PC-9 (cell line): Measurements from ENCODE around the gene ZNF234. TPM values are rescaled to one million over a fixed set of nuclear protein-coding genes. Genes with fewer than 3 reads are reported as not detected.

Experiments
- BruUV-seq: library from RNA; stranded (reverse); fragments of 400-500 nt; replicated peaks from 2 replicates; lab custom pipeline; 2021; lab: Mats Ljungman, UMichigan
- CTCF ChIA-PET: fragments of 300-600 bp; sonication (Branson Sonifier 250); formaldehyde crosslinking; loops from one replicate; lab custom pipeline; 2022; ENCODE audit warnings: antibody characterized with exemption; lab: Charles Lee
- POLR2A ChIA-PET: fragments of 300-600 bp; sonication (Branson Sonifier 250); formaldehyde crosslinking; loops from one replicate; lab custom pipeline; 2022; ENCODE audit warnings: antibody characterized with exemption; ENCODE audit not compliant: unreplicated experiment; lab: Charles Lee
- DNase-seq, 2 experiments: peaks; one replicate each; pipeline versions ENCODE4 v3.0.0 to v3.0.0-alpha.2; 2015 to 2022; ENCODE audit warnings: mixed read lengths in 1 of 2
- H2AFZ ChIP-seq: fragments of 200-600 bp; sonication (generic); 2 replicates; pipeline ENCODE4 v1.8.1; 2017; ENCODE audit warnings: antibody characterized with exemption
- H3F3A ChIP-seq: fragments of 200-600 bp; sonication (generic); 2 replicates; pipeline ENCODE4 v1.8.1; 2017; ENCODE audit warnings: antibody characterized with exemption, mild to moderate bottlenecking, low read depth; ENCODE audit not compliant: insufficient read depth
- H3K27ac ChIP-seq: fragments of 200-600 bp; sonication (generic); 2 replicates; pipeline ENCODE4 v1.6.1; 2016; ENCODE audit warnings: mixed run types
- H3K27me3 ChIP-seq: fragments of 200-600 bp; sonication (generic); 2 replicates; pipeline ENCODE4 v1.6.1; 2016; ENCODE audit warnings: low read depth, mixed run types; ENCODE audit not compliant: insufficient read depth
- H3K36me3 ChIP-seq: fragments of 200-600 bp; sonication (generic); 2 replicates; pipeline ENCODE4 v1.6.1; 2016; ENCODE audit warnings: low read depth, mixed run types
- H3K4me1 ChIP-seq: fragments of 200-600 bp; sonication (generic); replicated peaks from 2 replicates; pipeline ENCODE4 v1.6.1; 2016; ENCODE audit warnings: mixed run types; ENCODE audit not compliant: insufficient read depth
- H3K4me2 ChIP-seq: fragments of 200-600 bp; sonication (generic); 2 replicates; pipeline ENCODE4 v1.6.1; 2017; ENCODE audit warnings: mixed run types
- H3K4me3 ChIP-seq: fragments of 200-600 bp; sonication (generic); 2 replicates; pipeline ENCODE4 v1.6.1; 2016; ENCODE audit warnings: mixed run types
- H3K79me2 ChIP-seq: fragments of 200-600 bp; sonication (generic); 2 replicates; pipeline ENCODE4 v1.6.1; 2017; ENCODE audit warnings: low read depth, mixed run types
- H3K9me2 ChIP-seq: fragments of 200-600 bp; sonication (generic); 2 replicates; pipeline ENCODE4 v1.8.1; 2017; ENCODE audit warnings: mild to moderate bottlenecking; ENCODE audit not compliant: insufficient read depth
- H3K9me3 ChIP-seq: fragments of 200-600 bp; sonication (generic); 2 replicates; pipeline ENCODE4 v1.8.1; 2016; ENCODE audit warnings: low read depth; ENCODE audit not compliant: insufficient read depth
- H4K20me1 ChIP-seq: fragments of 200-600 bp; sonication (generic); 2 replicates; pipeline ENCODE4 v1.8.1; 2017; ENCODE audit not compliant: insufficient read depth
- EZH2 ChIP-seq: fragments of 200-600 bp; sonication (generic); IDR thresholded peaks from 2 replicates; pipeline ENCODE4 v1.8.0; 2017; ENCODE audit warnings: antibody characterized with exemption, low read depth
- intact Hi-C: fragments of 100-400 bp; cut with micrococcal nuclease; formaldehyde crosslinking; loops from one replicate; pipeline ENCODE4 v1.10.0; 2022; ENCODE audit not compliant: unreplicated experiment
- total RNA-seq: library from RNA; stranded (reverse); gene quantifications from 2 replicates; pipeline ENCODE4 v1.2.3, GENCODE V29; 2021
- TF ChIP-seq, protein P1 (sequence below): fragments of 200-600 bp; sonication (generic); conservative IDR thresholded peaks from 2 replicates; pipeline ENCODE4 v1.6.1; 2017; ENCODE audit warnings: mixed run types, antibody characterized with exemption, mild to moderate bottlenecking, moderate library complexity

The ZNF234 gene
- total RNA-seq, 1 experiment from 2014 or later: 8.6 TPM

- Histone ChIP-seq H3K9me2 (no peaks in the 10 kb centered on the region), H3K4me2 (peak overlapping the region; percentile 77), H2AFZ (peak overlapping the region; percentile 93), H3K36me3 (peaks cover 16% of the 10 kb centered on the region), H3K4me1 (peaks cover 18% of the 10 kb centered on the region; the same call in 1 of the 2 replicates), H3K27me3 (no peaks in the 10 kb centered on the region), H3K27ac (no peak overlapping the region), H3K79me2 (0 out of 2 replicates have a peak, but pooled peaks cover 8% of the 10 kb centered on the region), H3K9me3 (peaks cover 3% of the 10 kb centered on the region; the same call in 1 of the 2 replicates), H3F3A (no peaks in the 10 kb centered on the region), H4K20me1 (peaks cover 3% of the 10 kb centered on the region; the same call in 1 of the 2 replicates), H3K4me3 (peak overlapping the region; percentile 81)
- TF ChIP-seq, protein P1, sequence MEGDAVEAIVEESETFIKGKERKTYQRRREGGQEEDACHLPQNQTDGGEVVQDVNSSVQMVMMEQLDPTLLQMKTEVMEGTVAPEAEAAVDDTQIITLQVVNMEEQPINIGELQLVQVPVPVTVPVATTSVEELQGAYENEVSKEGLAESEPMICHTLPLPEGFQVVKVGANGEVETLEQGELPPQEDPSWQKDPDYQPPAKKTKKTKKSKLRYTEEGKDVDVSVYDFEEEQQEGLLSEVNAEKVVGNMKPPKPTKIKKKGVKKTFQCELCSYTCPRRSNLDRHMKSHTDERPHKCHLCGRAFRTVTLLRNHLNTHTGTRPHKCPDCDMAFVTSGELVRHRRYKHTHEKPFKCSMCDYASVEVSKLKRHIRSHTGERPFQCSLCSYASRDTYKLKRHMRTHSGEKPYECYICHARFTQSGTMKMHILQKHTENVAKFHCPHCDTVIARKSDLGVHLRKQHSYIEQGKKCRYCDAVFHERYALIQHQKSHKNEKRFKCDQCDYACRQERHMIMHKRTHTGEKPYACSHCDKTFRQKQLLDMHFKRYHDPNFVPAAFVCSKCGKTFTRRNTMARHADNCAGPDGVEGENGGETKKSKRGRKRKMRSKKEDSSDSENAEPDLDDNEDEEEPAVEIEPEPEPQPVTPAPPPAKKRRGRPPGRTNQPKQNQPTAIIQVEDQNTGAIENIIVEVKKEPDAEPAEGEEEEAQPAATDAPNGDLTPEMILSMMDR: no peak
- no peak for TF ChIP-seq EZH2
- BruUV-seq: no TSS peak
- no peak for DNase-seq
- CTCF ChIA-PET: no interaction called here
- POLR2A ChIA-PET: no interaction called here
- intact Hi-C loops: no loop called here
Observed at GRCh38 chr19:44142059-44142433, 692 bp downstream of the ZNF234 start.

- Histone ChIP-seq H3K9me2 (no peaks in the 10 kb centered on the region), H3K4me2 (no peak overlapping the region), H2AFZ (no peak overlapping the region), H3K27me3 (no peaks in the 10 kb centered on the region), H3K79me2 (no peaks in the 10 kb centered on the region), H3K4me3 (no peak overlapping the region), H3K27ac (no peak overlapping the region), H3K9me3 (0 out of 2 replicates have a peak, but pooled peaks cover 8% of the 10 kb centered on the region), H4K20me1 (no peaks in the 10 kb centered on the region), H3K36me3 (peaks cover 24% of the 10 kb centered on the region), H3K4me1 (no peaks in the 10 kb centered on the region), H3F3A (no peaks in the 10 kb centered on the region)
- intact Hi-C loops: no loop called here
- CTCF ChIA-PET: interaction anchor here (0.7 kb wide), 1 partner anchor 44 kb away, joined by 3 read pairs; no protein-coding TSS in a partner anchor
- TF ChIP-seq, protein P1: no peak
- no peak for TF ChIP-seq EZH2
- POLR2A ChIA-PET: interaction anchor here (0.7 kb wide), 1 partner anchor 107 kb away, joined by 15 read pairs; no protein-coding TSS in a partner anchor
- BruUV-seq: no TSS peak
- no peak for DNase-seq
Observed at GRCh38 chr19:44149776-44150175, 8.4 kb downstream of the ZNF234 start.

GRCh38 chr19:44151491-44151890 is 10.1 kb downstream of the ZNF234 start:
- H3K4me1 ChIP-seq: no peaks in the 10 kb centered on the region
- DNase-seq: no peak
- TF ChIP-seq, protein P1: no peak
- no peak for TF ChIP-seq EZH2
- BruUV-seq: no TSS peak
- no peak overlapping the region for H3K27ac ChIP-seq
- H3K79me2 ChIP-seq: no peaks in the 10 kb centered on the region
- CTCF ChIA-PET: no interaction called here
- H3K9me2 ChIP-seq: no peaks in the 10 kb centered on the region
- H2AFZ ChIP-seq: no peak overlapping the region
- intact Hi-C loops: no loop called here
- H4K20me1 ChIP-seq: no peaks in the 10 kb centered on the region
- H3K9me3 ChIP-seq: peaks cover 22% of the 10 kb centered on the region
- H3K36me3 ChIP-seq: peaks cover 27% of the 10 kb centered on the region
- POLR2A ChIA-PET: interaction anchor here (0.6 kb wide), 1 partner anchor 10 kb away, joined by 9 read pairs; no protein-coding TSS in a partner anchor
- H3K4me3 ChIP-seq: no peak overlapping the region
- H3F3A ChIP-seq: no peaks in the 10 kb centered on the region
- H3K4me2 ChIP-seq: no peak overlapping the region
- no peaks in the 10 kb centered on the region for H3K27me3 ChIP-seq
